Measurements from ENCODE around the gene BOLA1.
"Not testable (repeated sequence)": the region's sequence is repeated elsewhere in the genome, so short reads cannot be mapped to it uniquely, and the experiment has no call there.

The BOLA1 gene

GRCh38 chr1:149887196-149887455 lies 12.2 kb upstream of the BOLA1 start:
- DNase-seq (ENCODE audit: low spot score) = not testable (repeated sequence)

GRCh38 chr1:149887456-149888246 lies 11.7 kb upstream of the BOLA1 start:
- DNase-seq (ENCODE audit: low spot score) = peak; percentile 87

GRCh38 chr1:149888247-149888998 lies 10.9 kb upstream of the BOLA1 start:
- peak; percentile 72 for DNase-seq (ENCODE audit: low spot score)

- no peak for DNase-seq (ENCODE audit: low spot score)
Observed at GRCh38 chr1:149888999-149889289, 10.4 kb upstream of the BOLA1 start.

- no peak for DNase-seq (ENCODE audit: low spot score)
Observed at GRCh38 chr1:149896575-149896974, 2.8 kb upstream of the BOLA1 start.

GRCh38 chr1:149903836-149904491 lies 4.6 kb downstream of the BOLA1 start:
- DNase-seq (ENCODE audit: low spot score) = no peak

GRCh38 chr1:149906570-149907075 lies 7.3 kb downstream of the BOLA1 start:
- no peak for DNase-seq (ENCODE audit: low spot score)

GRCh38 chr1:149914545-149914944 lies 15.2 kb downstream of the BOLA1 start:
- no peak for DNase-seq (ENCODE audit: low spot score)

GRCh38 chr1:149915429-149916192 lies 16.2 kb downstream of the BOLA1 start:
- no peak for DNase-seq (ENCODE audit: low spot score)

- DNase-seq (ENCODE audit: low spot score) = no peak
Observed at GRCh38 chr1:149916193-149916897, 17.0 kb downstream of the BOLA1 start.

- DNase-seq (ENCODE audit: low spot score) = no peak
Observed at GRCh38 chr1:149916898-149917252, 17.5 kb downstream of the BOLA1 start.

- DNase-seq (ENCODE audit: low spot score) = peak; percentile 84
Observed at GRCh38 chr1:149917571-149918144, 18.3 kb downstream of the BOLA1 start, which contains the start of gene SV2A. SV2A (minus strand) TSS chr1:149917844; CDS start chr1:149913840, 4,004 bp downstream.

GRCh38 chr1:149923626-149924025 lies 24.3 kb downstream of the BOLA1 start:
- DNase-seq (ENCODE audit: low spot score) = no peak

GRCh38 chr1:149925345-149925744 lies 26.0 kb downstream of the BOLA1 start:
- DNase-seq (ENCODE audit: low spot score) = no peak

GRCh38 chr1:149925751-149926150 lies 26.4 kb downstream of the BOLA1 start:
- DNase-seq (ENCODE audit: low spot score) = no peak

GRCh38 chr1:149926296-149926695 lies 26.9 kb downstream of the BOLA1 start:
- no peak for DNase-seq (ENCODE audit: low spot score)

- DNase-seq (ENCODE audit: low spot score) = no peak
Observed at GRCh38 chr1:149927056-149927562, 27.7 kb downstream of the BOLA1 start.

GRCh38 chr1:149927563-149928400 lies 28.4 kb downstream of the BOLA1 start, which contains the start of gene SF3B4:
SF3B4 (minus strand) TSS chr1:149927803; CDS start chr1:149927759, 44 bp downstream.
- peak; percentile 91 for DNase-seq (ENCODE audit: low spot score)

- no peak for DNase-seq (ENCODE audit: low spot score)
Observed at GRCh38 chr1:149928401-149928724, 29.0 kb downstream of the BOLA1 start.

GRCh38 chr1:149929856-149930255 lies 30.5 kb downstream of the BOLA1 start:
- DNase-seq (ENCODE audit: low spot score) = no peak
